Activated T-helper 1 cell treated with anti-CD3 and anti-CD28 coated beads, Interleukin-12 subunit alpha, Interleukin-12 subunit beta, Interleukin-2, Interleukin-4 antibody, amounts not matched to agents 30 ng/mL and 10 ng/mL and 1 ng/mL, durations not matched to agents 14 hours and 24 hours and 36 hours (primary cell): Measurements from ENCODE around the gene CYLD. TPM values are rescaled to one million over a fixed set of nuclear protein-coding genes. Genes with fewer than 3 reads are reported as not detected.
A peak's percentile ranks its signal among the peaks of the same experiment; 100 is the strongest.

Experiments
- DNase-seq: peaks from one replicate; pipeline ENCODE4 v3.0.0; 2021; ENCODE audit warnings: low spot score
- H3K27ac Mint-ChIP-seq: one replicate; pipeline ENCODE4 v1.8.0; 2021; ENCODE audit warnings: mild to moderate bottlenecking, mixed read lengths
- H3K27me3 Mint-ChIP-seq: one replicate; pipeline ENCODE4 v1.8.0; 2022; ENCODE audit warnings: mild to moderate bottlenecking, moderate library complexity, mixed read lengths; ENCODE audit not compliant: insufficient read depth
- H3K36me3 Mint-ChIP-seq: one replicate; pipeline ENCODE4 v1.8.0; 2021; ENCODE audit warnings: low read depth, mixed read lengths
- H3K4me1 Mint-ChIP-seq: one replicate; pipeline ENCODE4 v1.8.0; 2021; ENCODE audit warnings: low read depth, mixed read lengths
- H3K4me3 Mint-ChIP-seq: one replicate; pipeline ENCODE4 v1.8.0; 2021; ENCODE audit warnings: mild to moderate bottlenecking, moderate library complexity, mixed read lengths
- H3K9me3 Mint-ChIP-seq: one replicate; pipeline ENCODE4 v1.8.0; 2021; ENCODE audit warnings: mixed read lengths
- intact Hi-C: fragments of 100-400 bp; cut with micrococcal nuclease; formaldehyde crosslinking; loops from one replicate; pipeline ENCODE4 v1.15.1; 2024
- total RNA-seq: library from RNA; stranded (reverse); gene quantifications from 2 replicates; pipeline ENCODE4 v1.2.3, GENCODE V29; 2022

CYLD gene
- total RNA-seq = 219 and 223 TPM in 2 replicates

- Mint-ChIP-seq H3K36me3 (peaks cover 30% of the 10 kb centered on the region), H3K4me1 (peaks cover 64% of the 10 kb centered on the region), H3K27ac (peak within 1 kb of the TSS; percentile 93), H3K9me3 (no peaks in the 10 kb centered on the region), H3K4me3 (peak within 1 kb of the TSS; percentile 86), H3K27me3 (no peaks in the 10 kb centered on the region)
- DNase-seq = peak; percentile 100
- intact Hi-C loops = loop anchor here (1.0 to 5.0 kb wide), 9 partner anchors 23 to 717 kb away; partner anchors contain the start of genes CNEP1R1 and HEATR3
These were observed at the start of gene CYLD for GRCh38 chr16:50741781-50742575. TSS of gene CYLD (plus strand) at chr16:50742086. CDS start at chr16:50749699, 7,613 bp downstream.

GRCh38 chr16:50692644-50692998 lies 49.3 kb upstream of the CYLD start:
- Mint-ChIP-seq H3K27me3 (peaks cover 4% of the 10 kb centered on the region), H3K4me3 (peak overlapping the region; percentile 77), H3K4me1 (peaks cover 60% of the 10 kb centered on the region), H3K9me3 (no peaks in the 10 kb centered on the region), H3K27ac (peak overlapping the region; percentile 76), H3K36me3 (peaks cover 9% of the 10 kb centered on the region)
- intact Hi-C loops = no loop called here
- DNase-seq = no peak

- Mint-ChIP-seq H3K27ac (peak within 1 kb of the TSS; percentile 76), H3K27me3 (peaks cover 4% of the 10 kb centered on the region), H3K4me1 (peaks cover 66% of the 10 kb centered on the region), H3K36me3 (peaks cover 11% of the 10 kb centered on the region), H3K4me3 (peak within 1 kb of the TSS; percentile 78), H3K9me3 (no peaks in the 10 kb centered on the region)
- intact Hi-C loops = no loop called here
- DNase-seq = peak; percentile 9
These were observed 48.7 kb upstream of the CYLD start, which contains the start of gene NOD2 for GRCh38 chr16:50692999-50693781. TSS of gene NOD2 (plus strand) at chr16:50693606. CDS start at chr16:50699496, 5,890 bp downstream.

GRCh38 chr16:50694206-50694605 lies 47.7 kb upstream of the CYLD start:
- Mint-ChIP-seq H3K9me3 (no peaks in the 10 kb centered on the region), H3K4me1 (peaks cover 69% of the 10 kb centered on the region), H3K27me3 (peaks cover 4% of the 10 kb centered on the region), H3K27ac (peak overlapping the region; percentile 36), H3K4me3 (peak overlapping the region; percentile 78), H3K36me3 (peaks cover 11% of the 10 kb centered on the region)
- no peak for DNase-seq
- intact Hi-C loops = no loop called here

- intact Hi-C loops = loop anchor here (5.0 kb wide), 1 partner anchor 47 kb away; the partner anchor contains the start of gene CYLD
- H3K36me3 Mint-ChIP-seq = peaks cover 19% of the 10 kb centered on the region
- peaks cover 76% of the 10 kb centered on the region for H3K4me1 Mint-ChIP-seq
- peak overlapping the region; percentile 78 for H3K4me3 Mint-ChIP-seq
- H3K27me3 Mint-ChIP-seq = peaks cover 3% of the 10 kb centered on the region
- DNase-seq = no peak
- H3K9me3 Mint-ChIP-seq = no peaks in the 10 kb centered on the region
- H3K27ac Mint-ChIP-seq = peak overlapping the region; percentile 50
These were observed 46.6 kb upstream of the CYLD start for GRCh38 chr16:50695017-50696000.

GRCh38 chr16:50696126-50696525 lies 45.8 kb upstream of the CYLD start:
- no peaks in the 10 kb centered on the region for H3K9me3 Mint-ChIP-seq
- H3K27me3 Mint-ChIP-seq = peaks cover 3% of the 10 kb centered on the region
- peak overlapping the region; percentile 51 for H3K27ac Mint-ChIP-seq
- intact Hi-C loops = loop anchor here (5.0 kb wide), 1 partner anchor 46 kb away; the partner anchor contains the start of gene CYLD
- peaks cover 25% of the 10 kb centered on the region for H3K36me3 Mint-ChIP-seq
- peaks cover 84% of the 10 kb centered on the region for H3K4me1 Mint-ChIP-seq
- H3K4me3 Mint-ChIP-seq = peak overlapping the region; percentile 49
- no peak for DNase-seq

- H3K27ac Mint-ChIP-seq = peak overlapping the region; percentile 86
- intact Hi-C loops = loop anchor here (5.0 kb wide), 1 partner anchor 46 kb away; the partner anchor contains the start of gene CYLD
- peaks cover 3% of the 10 kb centered on the region for H3K27me3 Mint-ChIP-seq
- peaks cover 31% of the 10 kb centered on the region for H3K36me3 Mint-ChIP-seq
- no peak overlapping the region for H3K4me3 Mint-ChIP-seq
- peaks cover 85% of the 10 kb centered on the region for H3K4me1 Mint-ChIP-seq
- DNase-seq = peak; percentile 21
- H3K9me3 Mint-ChIP-seq = no peaks in the 10 kb centered on the region
These were observed 45.1 kb upstream of the CYLD start for GRCh38 chr16:50696575-50697420.

GRCh38 chr16:50697421-50697715 lies 44.5 kb upstream of the CYLD start:
- peaks cover 80% of the 10 kb centered on the region for H3K4me1 Mint-ChIP-seq
- H3K27me3 Mint-ChIP-seq = peaks cover 3% of the 10 kb centered on the region
- no peaks in the 10 kb centered on the region for H3K9me3 Mint-ChIP-seq
- H3K4me3 Mint-ChIP-seq = no peak overlapping the region
- H3K27ac Mint-ChIP-seq = peak overlapping the region; percentile 86
- peaks cover 32% of the 10 kb centered on the region for H3K36me3 Mint-ChIP-seq
- no peak for DNase-seq
- intact Hi-C loops = loop anchor here (5.0 kb wide), 1 partner anchor 45 kb away; the partner anchor contains the start of gene CYLD

GRCh38 chr16:50697881-50698767 lies 43.8 kb upstream of the CYLD start:
- H3K27ac Mint-ChIP-seq = peak overlapping the region; percentile 86
- no peaks in the 10 kb centered on the region for H3K9me3 Mint-ChIP-seq
- H3K36me3 Mint-ChIP-seq = peaks cover 37% of the 10 kb centered on the region
- peaks cover 72% of the 10 kb centered on the region for H3K4me1 Mint-ChIP-seq
- H3K27me3 Mint-ChIP-seq = peaks cover 3% of the 10 kb centered on the region
- DNase-seq = no peak
- peak overlapping the region; percentile 74 for H3K4me3 Mint-ChIP-seq
- intact Hi-C loops = loop anchor here (5.0 kb wide), 1 partner anchor 44 kb away; the partner anchor contains the start of gene CYLD

- H3K27ac Mint-ChIP-seq = peak overlapping the region; percentile 79
- H3K4me1 Mint-ChIP-seq = peaks cover 63% of the 10 kb centered on the region
- peaks cover 41% of the 10 kb centered on the region for H3K36me3 Mint-ChIP-seq
- H3K9me3 Mint-ChIP-seq = peaks cover 9% of the 10 kb centered on the region
- H3K4me3 Mint-ChIP-seq = peak overlapping the region; percentile 13
- no peak for DNase-seq
- intact Hi-C loops = loop anchor here (1.0 to 5.0 kb wide), 2 partner anchors 15 to 43 kb away; partner anchors contain the start of gene CYLD
- peaks cover 3% of the 10 kb centered on the region for H3K27me3 Mint-ChIP-seq
These were observed 42.3 kb upstream of the CYLD start for GRCh38 chr16:50699326-50700159.
